OCI-LY1 (cell line): ENCODE data around the gene GEMIN5.

Experiments used
- EZH2 ChIP-seq: fragments of 200-600 bp; sonication (generic), shearing (Covaris generic); IDR thresholded peaks from 2 replicates; pipeline ENCODE4 v1.8.0; 2017; ENCODE audit warnings: borderline replicate concordance, mixed run types, mild to moderate bottlenecking, antibody characterized with exemption, low read length, moderate library complexity, mixed read lengths
- TF ChIP-seq, protein P1 (sequence below): fragments of 200-600 bp; sonication (generic), shearing (Covaris generic); IDR thresholded peaks from 2 replicates; pipeline ENCODE4 v1.5.1; 2017; ENCODE audit warnings: mild to moderate bottlenecking, antibody characterized with exemption, low read length, moderate library complexity, mixed read lengths

GRCh38 chr5:154862766-154863165 is 75.2 kb downstream of the GEMIN5 start:
- TF ChIP-seq, protein P1, sequence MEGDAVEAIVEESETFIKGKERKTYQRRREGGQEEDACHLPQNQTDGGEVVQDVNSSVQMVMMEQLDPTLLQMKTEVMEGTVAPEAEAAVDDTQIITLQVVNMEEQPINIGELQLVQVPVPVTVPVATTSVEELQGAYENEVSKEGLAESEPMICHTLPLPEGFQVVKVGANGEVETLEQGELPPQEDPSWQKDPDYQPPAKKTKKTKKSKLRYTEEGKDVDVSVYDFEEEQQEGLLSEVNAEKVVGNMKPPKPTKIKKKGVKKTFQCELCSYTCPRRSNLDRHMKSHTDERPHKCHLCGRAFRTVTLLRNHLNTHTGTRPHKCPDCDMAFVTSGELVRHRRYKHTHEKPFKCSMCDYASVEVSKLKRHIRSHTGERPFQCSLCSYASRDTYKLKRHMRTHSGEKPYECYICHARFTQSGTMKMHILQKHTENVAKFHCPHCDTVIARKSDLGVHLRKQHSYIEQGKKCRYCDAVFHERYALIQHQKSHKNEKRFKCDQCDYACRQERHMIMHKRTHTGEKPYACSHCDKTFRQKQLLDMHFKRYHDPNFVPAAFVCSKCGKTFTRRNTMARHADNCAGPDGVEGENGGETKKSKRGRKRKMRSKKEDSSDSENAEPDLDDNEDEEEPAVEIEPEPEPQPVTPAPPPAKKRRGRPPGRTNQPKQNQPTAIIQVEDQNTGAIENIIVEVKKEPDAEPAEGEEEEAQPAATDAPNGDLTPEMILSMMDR = no peak
- no peak for TF ChIP-seq EZH2
